ENCODE measurements around the gene ST8SIA1.

Gene ST8SIA1

DNA sequence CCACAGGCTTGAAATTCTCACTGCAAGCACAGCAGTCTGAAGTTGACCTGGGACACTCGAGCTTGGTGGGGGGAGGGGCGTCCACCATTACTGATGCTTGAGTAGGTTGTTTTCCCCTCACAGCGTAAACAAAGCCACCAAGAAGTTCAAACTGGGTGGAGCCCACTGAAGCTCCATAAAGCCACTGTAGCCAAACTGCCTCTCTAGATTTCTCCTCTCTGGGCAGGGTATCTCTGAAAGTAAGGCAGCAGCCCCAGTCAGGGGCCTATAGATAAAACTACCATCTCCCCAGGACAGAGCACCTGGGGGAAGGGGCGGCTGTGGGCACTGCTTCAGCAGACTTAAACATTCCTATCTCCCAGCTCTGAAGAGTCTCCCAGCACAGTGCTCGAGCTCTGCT is 31.7 kb upstream of the ST8SIA1 start:
- DNase-seq (ENCODE audit: extremely low spot score) = no peak
- ChIA-PET POLR2A (no interaction called here), CTCF (interaction anchor here (1.2 to 1.3 kb wide), 2 partner anchors 12 to 24 kb away, joined by 3 to 4 read pairs; no protein-coding TSS in a partner anchor)
- TF ChIP-seq, protein P1, sequence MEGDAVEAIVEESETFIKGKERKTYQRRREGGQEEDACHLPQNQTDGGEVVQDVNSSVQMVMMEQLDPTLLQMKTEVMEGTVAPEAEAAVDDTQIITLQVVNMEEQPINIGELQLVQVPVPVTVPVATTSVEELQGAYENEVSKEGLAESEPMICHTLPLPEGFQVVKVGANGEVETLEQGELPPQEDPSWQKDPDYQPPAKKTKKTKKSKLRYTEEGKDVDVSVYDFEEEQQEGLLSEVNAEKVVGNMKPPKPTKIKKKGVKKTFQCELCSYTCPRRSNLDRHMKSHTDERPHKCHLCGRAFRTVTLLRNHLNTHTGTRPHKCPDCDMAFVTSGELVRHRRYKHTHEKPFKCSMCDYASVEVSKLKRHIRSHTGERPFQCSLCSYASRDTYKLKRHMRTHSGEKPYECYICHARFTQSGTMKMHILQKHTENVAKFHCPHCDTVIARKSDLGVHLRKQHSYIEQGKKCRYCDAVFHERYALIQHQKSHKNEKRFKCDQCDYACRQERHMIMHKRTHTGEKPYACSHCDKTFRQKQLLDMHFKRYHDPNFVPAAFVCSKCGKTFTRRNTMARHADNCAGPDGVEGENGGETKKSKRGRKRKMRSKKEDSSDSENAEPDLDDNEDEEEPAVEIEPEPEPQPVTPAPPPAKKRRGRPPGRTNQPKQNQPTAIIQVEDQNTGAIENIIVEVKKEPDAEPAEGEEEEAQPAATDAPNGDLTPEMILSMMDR (IDR thresholded peaks at IDR 0.05; ENCODE audit: control extremely low read depth, extremely low read depth, low read depth, missing control alignments) = no peak

DNA sequence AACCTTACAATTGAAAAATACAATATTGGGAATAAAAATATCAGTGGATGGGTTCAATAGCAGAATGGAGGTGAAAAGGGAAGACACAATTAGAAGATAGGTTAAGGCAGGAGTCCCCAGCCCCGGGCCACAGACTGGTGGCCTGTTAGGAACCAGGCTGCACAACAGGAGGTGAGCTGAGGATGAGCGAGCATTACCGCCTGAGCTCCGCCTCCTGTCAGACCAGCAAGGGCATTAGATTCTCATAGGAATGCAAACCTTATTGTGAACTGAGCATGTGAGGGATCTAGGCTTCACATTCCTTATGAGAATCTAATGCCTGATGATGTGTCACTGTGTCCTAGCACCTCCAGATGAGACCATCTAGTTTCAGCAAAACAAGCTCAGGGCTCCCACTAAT is 27.3 kb upstream of the ST8SIA1 start:
- ChIA-PET POLR2A (no interaction called here), CTCF (interaction anchor here (0.9 kb wide), 1 partner anchor 293 kb away, joined by 3 read pairs; no protein-coding TSS in a partner anchor)
- TF ChIP-seq, protein P1 (IDR thresholded peaks at IDR 0.05; ENCODE audit: control extremely low read depth, extremely low read depth, low read depth, missing control alignments) = no peak

DNA sequence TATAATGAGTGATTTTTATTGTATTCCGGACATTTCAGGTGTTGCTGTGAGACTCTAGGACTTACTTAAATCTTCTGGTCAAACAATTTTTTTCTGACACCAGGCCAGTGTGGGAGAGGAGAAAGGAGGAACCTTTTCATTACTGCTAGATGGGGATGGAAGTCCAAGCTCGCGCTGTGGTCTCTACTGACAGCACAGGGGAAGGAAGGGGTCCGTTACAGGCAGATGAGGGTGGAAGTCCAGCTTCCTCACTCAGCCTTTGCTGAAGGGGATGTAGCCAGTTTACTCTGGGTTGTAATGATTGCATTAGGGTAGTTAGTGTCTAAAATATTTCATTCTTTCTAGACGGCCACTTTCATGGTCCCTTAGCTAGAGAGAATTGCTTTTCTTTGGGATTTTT is 26.3 kb upstream of the ST8SIA1 start:
- CTCF ChIA-PET = no interaction called here
- POLR2A ChIA-PET = no interaction called here
- DNase-seq (ENCODE audit: extremely low spot score) = no peak
- TF ChIP-seq, protein P1 (IDR thresholded peaks at IDR 0.05; ENCODE audit: control extremely low read depth, extremely low read depth, low read depth, missing control alignments) = no peak

More for the DNA sequence above, 27.3 kb upstream of the ST8SIA1 start:
- DNase-seq (ENCODE audit: extremely low spot score) = no peak

DNA sequence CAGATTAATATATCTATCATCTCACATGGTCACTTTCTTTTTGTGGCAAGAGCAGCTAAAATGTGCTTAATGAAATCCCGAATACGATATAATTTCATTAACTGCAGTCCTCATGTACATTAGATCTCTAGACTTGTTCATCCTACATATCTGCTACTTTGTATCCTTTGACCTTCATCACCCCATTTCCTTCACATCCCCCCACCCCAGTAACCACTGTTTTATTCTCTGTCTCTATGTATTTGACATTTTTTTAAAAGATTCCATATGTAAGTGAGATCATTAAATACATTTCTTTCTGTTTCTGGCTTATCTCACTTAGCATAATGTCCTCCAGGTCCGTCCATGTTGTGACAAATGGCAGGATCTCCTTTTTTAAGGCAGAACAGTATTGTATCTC is 23.0 kb upstream of the ST8SIA1 start:
- CTCF ChIA-PET = no interaction called here

DNA sequence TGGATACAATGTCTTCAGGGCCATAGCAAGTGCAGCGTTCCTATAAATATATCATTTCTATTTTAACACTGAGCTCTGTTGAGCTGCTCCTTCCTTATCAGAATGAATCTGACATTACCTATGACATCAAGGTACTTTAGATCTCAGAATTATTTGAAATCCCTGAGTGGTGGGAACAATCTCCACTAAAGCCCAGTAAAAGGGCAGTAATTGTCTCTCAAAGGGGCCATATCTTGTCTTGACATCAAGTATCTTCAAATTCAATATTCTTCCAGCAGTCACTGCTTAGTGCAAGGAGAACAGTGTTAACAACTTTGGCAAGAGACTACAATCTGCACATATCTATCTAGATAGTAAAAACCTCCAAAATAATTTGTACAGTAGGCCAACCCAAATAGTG is 21.7 kb upstream of the ST8SIA1 start:
- POLR2A ChIA-PET = no interaction called here
- no peak for DNase-seq (ENCODE audit: extremely low spot score)
- CTCF ChIA-PET = no interaction called here
- TF ChIP-seq, protein P1 (IDR thresholded peaks at IDR 0.05; ENCODE audit: control extremely low read depth, extremely low read depth, low read depth, missing control alignments) = no peak

More for the DNA sequence above, 23.0 kb upstream of the ST8SIA1 start:
- TF ChIP-seq, protein P1 (IDR thresholded peaks at IDR 0.05; ENCODE audit: control extremely low read depth, extremely low read depth, low read depth, missing control alignments) = no peak
- no peak for DNase-seq (ENCODE audit: extremely low spot score)
- POLR2A ChIA-PET = no interaction called here

DNA sequence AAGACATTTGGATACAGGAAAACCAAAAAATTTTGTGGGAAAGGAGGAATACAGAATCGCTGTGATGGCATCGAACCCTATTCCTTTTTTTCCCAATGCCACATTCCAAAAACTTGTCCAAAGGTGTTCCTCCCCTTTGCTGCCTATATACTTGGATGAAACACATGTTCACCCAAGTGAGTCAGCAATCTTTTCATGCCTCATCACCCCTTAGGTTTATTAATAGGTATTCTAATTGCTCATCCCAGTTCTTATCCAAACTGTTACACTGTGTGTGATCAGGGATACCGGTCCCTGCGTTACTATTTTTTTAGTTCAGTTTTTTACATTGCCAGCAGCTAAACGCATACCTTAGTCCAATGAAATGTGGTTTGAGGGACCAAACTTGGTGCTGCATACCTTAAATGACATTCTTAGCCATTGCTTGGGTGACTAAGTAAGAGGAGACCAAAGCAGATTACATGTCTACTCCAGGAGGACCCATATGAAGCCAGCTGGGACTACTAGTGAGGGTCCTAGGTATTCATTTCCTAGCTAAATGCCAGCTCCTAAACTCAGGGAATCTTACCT is 20.6 kb upstream of the ST8SIA1 start:
- TF ChIP-seq, protein P1 (IDR thresholded peaks at IDR 0.05; ENCODE audit: control extremely low read depth, extremely low read depth, low read depth, missing control alignments) = no peak
- DNase-seq (ENCODE audit: extremely low spot score) = no peak
- POLR2A ChIA-PET = no interaction called here
- CTCF ChIA-PET = interaction anchor here (1.3 kb wide), 1 partner anchor 18 kb away, joined by 3 read pairs; no protein-coding TSS in a partner anchor
